GM21360 (cell line): ENCODE measurements around the gene ANKMY1.

ENCODE experiments used
- ATAC-seq: cut with Tn5 transposase; IDR thresholded peaks from one replicate; pipeline ENCODE4 v1.9.1; 2021; ENCODE audit warnings: mild to moderate bottlenecking, moderate library complexity; ENCODE audit not compliant: unreplicated experiment

Gene ANKMY1

DNA sequence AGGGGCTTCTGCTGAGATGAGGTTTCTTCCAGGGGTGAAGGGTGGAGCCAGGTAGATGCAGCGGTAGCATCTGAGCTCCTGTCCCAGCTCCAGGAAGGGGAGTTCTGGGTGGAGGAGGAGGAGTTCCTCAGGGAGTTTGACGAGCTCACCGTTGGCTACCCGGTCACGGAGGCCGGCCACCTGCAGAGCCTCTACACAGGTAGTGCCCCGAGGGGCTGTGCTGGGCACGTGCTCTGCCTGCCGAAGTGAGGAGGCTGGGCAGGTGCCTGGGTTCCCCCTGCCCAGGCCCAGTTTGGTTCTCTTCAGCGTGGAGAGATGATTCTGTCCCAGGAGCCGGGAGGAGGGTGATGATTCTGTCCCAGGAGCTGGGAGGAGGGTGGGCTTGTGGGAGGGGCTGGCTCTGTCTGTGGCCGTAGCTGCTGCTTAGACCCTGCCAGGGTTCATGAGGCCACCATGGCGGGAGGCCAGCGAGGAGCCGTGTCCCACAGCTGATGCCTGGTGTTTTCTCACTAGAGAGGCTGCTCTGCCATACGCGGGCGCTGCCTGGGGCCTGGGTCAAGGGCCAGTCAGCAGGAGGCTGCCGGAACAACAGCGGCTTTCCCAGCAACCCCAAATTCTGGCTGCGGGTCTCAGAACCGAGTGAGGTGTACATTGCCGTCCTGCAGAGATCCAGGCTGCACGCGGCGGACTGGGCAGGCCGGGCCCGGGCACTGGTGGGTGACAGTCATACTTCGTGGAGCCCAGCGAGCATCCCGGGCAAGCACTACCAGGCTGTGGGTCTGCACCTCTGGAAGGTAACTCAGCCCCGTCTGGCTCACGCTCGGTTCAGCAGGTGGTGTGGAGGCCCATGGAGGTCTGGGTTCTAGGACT, 37.0 kb upstream of the ANKMY1 start:
- ATAC-seq, result no peak

DNA sequence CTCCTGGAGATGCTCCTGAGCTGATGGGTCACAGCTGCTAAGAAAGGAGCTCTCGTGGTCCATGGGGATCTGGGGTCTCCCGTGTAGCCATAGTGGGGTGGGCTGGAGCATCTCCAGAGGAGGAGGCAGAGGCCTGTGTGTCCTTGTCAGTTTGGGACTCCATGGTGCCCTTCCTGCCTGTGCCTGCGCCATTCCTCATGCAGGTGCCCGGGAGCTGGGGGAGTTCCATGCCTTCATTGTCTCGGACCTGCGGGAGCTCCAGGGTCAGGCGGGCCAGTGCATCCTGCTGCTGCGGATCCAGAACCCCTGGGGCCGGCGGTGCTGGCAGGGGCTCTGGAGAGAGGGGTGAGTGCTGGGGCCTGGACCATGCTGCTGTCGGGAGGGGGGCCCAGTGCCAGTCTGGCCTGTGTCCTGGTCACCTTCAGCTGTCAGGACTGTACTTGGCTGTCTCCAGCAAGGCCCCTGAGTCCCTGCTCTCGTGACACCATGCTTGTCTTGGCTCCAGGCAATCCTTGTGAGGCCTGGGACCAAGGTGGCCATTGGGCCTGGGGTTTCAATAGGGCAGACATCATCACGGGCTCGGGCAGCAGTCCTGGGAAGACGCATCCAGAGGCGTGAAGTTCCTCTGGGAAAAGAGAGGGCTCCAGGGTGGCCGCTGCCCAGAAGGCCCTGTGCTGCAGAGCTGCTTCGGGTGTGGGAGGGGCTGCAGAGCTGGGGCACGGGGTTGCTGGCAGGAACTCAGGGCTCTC, 36.1 kb upstream of the ANKMY1 start:
- no peak for ATAC-seq

DNA sequence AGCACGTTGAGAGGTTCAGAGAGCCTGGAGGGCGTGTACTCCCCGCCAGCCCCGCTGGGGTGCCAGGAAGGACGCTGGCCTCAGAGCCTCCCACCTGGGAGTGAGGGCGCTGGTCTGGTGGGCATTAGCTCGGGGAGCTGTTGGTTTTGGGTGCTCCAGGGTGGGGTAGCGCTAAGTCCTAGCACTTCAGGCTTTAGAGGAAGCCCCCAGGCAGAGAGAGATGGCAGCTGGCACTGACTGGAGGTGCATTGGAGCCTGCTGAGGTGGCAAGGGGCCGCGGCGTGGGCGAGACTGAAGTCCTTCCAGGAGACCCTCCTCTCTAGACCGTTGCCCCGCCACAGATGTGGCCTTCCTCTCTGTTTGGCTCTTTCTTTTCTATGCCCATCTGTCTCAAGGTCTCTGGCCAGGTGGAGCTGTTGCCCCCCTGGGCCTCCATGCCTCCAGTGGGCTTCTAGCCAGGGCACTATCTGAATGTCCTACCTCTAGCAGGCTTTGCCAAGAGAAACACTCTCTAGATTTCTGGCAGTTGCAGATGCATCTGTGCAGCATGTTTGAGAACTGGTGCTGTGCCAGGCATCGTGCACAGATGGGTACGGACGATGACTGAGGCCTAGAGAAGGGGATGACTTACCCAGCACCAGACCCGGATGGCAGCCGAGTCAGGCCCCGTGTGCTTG, 35.4 kb upstream of the ANKMY1 start:
- no peak for ATAC-seq

DNA sequence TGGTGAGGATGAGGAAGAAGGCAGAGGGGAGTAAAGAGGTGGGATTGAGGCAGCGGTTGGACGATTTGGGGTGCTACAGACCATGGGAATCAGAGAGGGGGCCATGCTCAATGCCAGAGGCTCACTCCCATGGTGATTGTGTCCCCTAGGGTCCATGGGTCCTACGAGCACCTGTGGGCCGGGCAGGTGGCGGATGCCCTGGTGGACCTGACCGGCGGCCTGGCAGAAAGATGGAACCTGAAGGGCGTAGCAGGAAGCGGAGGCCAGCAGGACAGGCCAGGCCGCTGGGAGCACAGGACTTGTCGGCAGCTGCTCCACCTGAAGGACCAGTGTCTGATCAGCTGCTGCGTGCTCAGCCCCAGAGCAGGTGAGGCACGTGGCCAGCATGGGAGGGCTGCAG, 34.0 kb upstream of the ANKMY1 start:
- ATAC-seq, result no peak

DNA sequence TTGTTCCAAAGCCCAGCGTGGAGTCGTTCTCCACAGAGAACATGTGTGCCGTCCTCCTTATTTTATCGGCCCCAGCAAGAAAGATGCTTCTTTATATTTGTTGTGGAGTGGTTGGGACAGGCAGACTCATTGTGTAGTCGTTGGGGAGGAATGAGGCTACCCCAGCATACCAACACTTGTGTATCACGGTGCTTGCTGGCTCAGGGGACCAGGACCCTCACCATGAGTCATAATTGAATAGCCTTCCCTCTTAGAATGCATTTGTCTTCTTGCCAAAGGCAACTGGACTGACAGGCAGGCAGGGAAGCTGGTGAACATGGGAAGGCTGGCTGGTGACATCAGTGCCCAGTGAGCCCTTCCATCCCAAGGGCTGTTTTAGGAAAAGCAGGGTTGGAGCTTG, 33.4 kb upstream of the ANKMY1 start:
- no peak for ATAC-seq

DNA sequence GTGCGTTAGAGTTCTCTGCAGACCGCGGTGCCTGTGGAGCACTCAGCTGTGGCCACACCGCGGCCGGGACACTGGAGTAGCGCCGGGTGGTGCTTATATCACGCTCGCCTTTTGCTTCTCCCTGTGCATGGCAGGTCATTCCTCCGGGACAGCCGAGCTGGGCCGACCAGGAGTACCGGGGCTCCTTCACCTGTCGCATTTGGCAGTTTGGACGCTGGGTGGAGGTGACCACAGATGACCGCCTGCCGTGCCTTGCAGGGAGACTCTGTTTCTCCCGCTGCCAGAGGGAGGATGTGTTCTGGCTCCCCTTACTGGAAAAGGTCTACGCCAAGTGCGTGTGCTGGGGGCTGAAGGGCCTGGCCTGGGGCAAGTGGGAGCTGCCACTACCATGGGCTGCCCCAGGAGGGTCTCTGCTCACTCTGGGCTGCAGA, 32.9 kb upstream of the ANKMY1 start:
- ATAC-seq, result no peak

DNA sequence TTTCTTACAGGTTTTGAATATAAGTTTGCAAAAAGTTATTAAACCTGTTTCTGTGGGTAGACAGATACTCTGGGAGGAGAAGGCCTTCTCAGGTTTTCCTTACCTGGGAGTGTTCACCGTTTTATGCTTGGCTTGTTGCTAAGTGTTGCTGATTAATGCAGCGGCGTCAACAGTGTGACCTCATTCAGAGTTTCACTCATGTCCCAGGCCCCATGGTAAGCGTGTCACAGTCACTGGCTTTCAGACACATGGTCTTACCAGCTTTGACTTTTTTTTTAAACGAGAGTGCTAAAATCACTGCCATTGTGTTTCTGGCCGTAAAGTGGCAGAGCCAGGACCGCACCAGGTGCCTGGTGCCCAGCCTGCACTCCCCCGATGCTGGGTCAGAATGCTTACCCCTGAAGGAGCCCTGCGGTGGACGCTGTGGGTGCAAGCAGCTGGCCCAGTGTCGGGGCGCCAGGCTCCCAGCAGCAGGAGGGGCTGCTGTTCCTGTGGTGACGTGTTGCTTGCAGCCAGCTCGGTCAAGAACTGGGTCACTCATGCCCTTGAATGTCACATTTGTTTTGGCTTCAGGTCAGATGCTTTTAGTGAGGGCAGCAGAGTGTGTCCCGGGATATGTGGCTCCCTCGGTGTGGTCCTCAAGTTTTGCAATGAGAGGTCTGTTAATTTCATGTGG, 32.2 kb upstream of the ANKMY1 start:
- no peak for ATAC-seq

DNA sequence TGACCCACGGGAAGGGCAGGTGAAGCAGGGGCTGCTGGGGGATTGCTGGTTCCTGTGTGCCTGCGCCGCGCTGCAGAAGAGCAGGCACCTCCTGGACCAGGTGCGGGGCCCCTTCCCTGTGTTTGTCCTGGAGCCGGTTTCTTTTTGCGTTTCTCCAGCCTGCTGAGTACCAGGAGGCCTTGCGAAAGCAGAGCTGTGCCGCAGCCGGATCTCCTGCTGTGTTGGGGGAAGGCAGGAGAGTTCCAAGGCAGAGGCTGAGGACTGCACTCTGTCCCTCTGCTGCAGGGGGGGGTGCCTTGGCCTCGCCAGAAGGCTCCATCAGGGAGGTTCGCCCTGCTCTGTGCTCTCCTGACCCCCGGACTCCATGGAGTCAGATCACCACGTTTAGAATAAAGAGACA, 31.6 kb upstream of the ANKMY1 start:
- no peak for ATAC-seq

DNA sequence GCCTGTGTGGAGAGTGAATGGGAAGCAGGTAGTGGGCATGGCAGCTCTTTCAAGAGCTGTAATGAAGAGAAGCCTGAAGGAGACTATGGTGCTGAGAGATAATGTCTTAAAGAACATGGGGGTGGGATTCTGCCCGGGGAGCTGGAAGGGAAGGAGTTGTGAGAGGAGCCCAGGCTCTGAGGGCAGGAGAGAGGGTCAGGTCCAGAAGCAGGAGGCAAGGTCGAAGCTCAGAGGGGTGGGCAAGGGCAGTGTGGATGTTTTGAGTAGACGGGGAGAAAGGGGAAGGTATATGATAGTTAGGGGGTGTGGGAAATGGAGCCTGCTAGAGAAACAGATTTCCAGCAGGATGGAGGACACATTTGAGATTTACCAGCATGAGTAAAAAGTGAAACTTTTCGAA, 30.9 kb upstream of the ANKMY1 start:
- ATAC-seq, result no peak

DNA sequence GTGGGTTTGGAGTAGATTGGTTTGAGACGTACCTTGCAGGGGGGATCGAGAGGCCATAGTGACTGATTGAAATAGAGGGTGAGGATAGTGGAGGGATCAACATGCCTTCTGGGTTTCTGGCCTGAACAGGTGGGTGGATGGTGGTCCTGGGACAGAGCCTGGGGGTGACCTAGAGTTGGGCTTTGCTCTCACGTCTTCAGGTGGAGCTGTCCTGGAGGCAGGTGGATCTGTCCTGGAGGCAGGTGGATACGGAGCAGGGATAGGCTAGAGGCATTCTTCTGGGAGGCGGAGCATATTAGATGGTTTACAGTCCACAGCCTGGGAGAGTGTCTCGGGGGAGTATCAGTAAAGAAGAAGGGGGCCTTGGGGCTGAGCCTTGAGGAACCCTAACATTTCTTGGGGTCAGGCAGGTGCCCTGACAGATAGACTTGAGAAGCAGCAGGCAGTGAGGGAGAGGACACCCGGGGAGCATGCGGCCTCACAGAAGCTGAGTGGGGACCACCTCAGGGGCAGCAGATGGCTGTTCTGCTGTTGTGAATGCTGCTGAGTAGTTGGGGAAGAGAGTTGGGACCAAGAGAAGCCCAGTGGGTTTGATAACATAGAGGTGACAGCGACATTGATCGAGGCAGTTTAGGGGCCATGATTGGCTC, 30.3 kb upstream of the ANKMY1 start:
- ATAC-seq, result no peak

DNA sequence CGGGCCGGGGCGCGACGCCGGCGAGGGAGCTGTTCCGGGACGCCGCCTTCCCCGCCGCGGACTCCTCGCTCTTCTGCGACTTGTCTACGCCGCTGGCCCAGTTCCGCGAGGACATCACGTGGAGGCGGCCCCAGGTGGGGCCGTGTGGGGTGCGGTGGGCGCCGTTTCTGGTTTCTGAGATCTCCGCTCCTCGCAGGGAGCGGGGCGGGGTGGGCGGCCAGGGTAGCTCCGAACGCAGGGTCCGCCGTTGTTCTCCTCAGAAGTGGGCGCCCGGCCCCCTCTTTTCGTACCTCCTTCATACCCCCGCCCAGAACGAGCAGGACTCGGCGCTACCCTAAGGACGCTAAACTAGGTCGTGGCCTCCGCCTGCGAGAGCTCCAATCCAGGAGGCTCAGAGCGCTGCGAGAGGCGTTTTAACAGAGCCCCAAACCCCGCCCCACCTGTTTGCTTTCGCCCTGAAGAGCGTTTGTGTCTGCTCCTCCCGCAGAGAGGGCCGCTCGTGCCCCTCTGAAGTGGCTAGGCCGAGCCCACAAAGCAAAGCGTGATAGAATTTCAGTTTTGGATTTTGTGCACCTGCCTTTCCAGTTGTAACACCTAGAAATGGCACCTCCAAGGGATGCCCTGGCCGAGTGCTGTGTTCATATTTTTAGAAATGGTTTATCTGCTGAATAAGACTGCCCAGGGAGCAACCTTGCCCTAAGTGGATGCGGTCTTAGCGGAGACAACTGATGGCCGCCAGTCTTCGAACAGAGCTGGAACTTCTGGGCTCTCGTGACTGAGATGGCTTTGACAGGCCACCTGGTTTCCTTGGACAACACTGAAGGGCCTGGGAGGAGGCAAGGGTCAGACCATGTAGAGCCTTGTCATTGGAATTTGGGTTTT, 29.4 kb upstream of the ANKMY1 start:
- ATAC-seq, result peak; percentile 4

DNA sequence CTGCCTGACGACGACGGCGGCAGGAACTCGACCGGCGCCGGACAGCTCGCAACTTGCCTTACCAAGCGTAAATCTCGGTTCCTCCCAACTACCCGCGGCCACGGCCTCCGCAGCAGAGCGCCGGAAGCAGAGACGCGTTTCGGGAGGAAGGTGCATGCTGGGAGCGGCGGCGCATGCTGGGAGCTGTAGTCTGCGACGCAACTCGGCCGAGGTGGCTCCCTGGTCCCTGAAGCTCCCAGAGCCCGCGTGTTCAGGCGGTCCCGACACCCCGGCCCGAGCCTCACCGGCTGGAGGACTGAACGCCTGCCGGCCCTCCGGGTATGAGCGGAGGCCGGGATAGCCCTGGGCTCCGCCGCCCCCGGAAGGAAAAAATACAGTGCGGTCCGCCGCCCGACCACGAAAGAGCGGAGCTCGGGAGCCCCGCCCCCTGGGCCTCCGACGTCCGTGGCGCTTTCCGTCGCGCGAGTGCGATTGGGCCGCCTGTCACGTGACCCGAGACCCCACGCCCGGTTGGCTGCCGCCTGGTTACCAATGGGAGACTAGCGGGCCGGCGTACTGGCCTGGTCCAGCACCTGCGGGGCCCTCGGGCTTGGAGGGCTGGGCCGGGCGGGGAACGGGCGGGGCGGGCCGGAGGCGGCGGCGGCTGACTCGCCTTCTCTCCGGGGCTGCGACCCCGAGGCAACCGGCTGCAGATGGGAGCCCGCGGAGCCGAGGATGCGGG, 28.6 kb upstream of the ANKMY1 start, which contains the start of gene CAPN10:
CAPN10 (plus strand) TSS at position 537 of the 721 bp plus-strand sequence; CDS start at position 715, 178 bp downstream.
- ATAC-seq, result peak; percentile 53

DNA sequence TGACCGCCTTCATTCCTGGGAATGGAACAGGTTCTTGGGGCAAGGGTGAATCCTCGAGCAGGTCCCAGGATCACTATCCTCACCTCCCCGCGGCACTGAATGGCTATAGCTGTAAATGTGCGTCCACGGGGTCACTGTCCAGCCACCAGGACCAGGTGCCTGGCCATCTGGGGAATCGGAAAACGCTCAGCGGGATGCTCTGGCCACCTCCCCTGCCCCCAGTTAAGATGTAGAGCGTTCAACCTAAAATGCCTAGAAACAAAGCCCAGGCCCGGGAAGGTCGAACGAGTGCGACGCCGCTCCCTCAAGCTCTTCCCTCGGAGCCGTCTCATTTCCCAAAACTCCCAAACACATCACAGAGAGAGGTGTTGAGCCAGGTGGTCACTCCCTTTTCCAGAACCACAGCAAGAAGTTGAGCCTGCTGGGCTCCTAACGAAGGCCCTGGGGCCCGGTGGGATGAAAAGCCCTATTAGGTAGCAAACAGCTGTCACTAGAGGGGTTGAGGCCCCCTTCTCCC, 28.0 kb upstream of the ANKMY1 start:
- no peak for ATAC-seq

DNA sequence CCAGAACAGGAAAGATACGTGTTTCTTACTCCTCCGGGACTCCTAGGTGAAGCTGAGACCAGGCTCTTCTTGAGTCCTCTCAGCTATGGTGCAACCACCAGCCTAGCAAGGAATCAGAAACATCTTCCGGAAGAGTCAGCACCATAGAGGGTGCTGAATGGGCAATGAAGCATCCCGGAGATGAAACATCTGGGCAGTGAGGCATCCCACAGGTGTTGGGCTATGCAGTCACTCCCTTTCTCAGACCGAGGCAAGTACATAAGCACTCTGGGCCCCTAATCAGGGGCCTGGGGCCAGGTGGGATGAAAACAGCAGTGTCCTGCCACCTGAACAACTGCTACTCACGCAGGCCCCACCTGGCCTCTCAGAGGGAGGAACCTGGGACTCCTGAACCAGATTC, 27.3 kb upstream of the ANKMY1 start:
- ATAC-seq, result no peak

DNA sequence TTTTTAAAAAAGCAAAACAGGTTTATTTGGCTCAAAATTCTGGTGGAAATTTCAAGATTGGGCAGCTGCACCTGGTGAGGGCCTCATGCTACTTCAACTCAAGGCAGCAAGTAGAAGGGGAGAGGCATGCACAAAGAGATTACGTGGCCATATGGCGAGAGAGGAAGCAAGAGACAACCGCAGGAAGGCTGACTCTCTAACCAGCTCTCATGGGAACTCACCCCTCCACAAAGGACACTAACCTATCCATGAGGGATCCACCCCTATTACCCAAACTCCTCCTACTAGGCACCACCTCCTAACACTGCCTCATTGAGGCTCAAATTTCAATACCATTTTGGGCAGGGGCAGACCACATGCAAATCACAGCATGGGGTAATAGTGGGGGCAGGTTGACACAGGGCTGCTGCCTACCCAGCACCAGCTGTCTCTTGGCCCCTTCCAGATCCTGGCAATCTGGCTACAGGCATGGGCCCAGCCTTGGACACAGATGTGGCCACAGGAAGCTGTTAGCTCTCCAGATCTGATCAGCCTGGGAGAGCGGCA, 26.8 kb upstream of the ANKMY1 start:
- ATAC-seq, result peak; percentile 55

DNA sequence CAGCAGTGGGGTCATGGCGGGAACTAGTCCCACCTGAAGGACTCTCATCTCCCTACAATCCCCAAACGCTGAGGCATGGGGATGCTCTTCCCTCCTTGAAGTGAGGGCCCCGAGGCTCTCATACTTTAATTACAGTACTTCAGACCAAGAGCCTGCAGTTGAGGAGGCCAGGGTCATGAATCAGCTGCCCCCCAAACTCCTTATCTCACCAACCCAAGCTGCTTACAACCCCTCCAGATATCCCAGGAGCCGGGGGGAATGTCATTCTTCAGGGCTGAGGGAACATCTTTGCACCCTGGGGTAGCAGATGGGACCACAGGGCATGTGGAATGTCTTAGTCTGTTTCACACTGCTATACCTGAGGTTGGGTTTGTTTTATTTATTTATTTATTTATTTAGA, 26.0 kb upstream of the ANKMY1 start:
- ATAC-seq, result no peak

DNA sequence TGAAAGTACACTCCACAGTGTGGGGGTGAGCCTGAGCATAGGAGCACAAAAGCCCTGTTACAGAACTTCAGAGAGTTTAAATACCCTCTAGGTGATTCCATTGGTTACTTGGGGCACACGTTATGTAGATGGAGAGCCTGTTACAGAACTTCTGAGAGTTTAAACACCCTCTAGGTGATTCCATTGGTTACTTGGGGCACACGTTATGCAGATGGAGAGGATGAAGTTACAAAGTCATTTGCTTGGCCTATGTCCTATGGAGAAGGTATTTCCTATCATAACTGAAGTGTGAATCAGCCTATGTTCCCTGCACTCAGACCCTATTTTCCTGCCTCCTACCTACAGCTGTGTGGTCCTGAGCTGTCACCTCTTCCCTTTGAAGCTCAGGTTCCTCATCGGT, 25.0 kb upstream of the ANKMY1 start:
- ATAC-seq, result no peak

DNA sequence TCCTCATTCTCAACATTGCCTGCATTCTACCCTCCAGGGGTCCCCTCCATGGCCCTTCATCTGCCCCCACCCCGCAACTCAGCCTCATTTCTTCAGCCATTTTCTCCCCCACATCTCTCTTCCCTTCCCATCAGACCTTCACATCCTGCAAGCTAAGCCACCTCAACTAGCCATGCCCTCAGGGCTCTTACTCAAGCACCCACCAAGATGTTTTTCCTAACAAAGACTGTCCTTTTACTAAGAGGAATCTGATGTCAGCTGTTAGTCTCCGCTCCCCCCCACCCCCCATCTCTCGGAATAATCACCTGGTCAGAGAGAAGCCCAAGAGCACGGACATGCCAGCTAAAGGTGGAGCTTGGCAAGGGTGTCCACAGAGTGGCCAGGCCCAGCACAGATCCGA, 24.0 kb upstream of the ANKMY1 start:
- ATAC-seq, result no peak
